HTERT RPE-1 (cell line): Measurements from ENCODE around the gene OXER1.

Source experiments
- in situ Hi-C: fragments of 300-500 bp; cut with MboI; formaldehyde crosslinking; loops from 4 replicates; pipeline ENCODE4 v1.14.3; 2020; ENCODE audit warnings: low sequenced_read_pairs

Gene OXER1

DNA sequence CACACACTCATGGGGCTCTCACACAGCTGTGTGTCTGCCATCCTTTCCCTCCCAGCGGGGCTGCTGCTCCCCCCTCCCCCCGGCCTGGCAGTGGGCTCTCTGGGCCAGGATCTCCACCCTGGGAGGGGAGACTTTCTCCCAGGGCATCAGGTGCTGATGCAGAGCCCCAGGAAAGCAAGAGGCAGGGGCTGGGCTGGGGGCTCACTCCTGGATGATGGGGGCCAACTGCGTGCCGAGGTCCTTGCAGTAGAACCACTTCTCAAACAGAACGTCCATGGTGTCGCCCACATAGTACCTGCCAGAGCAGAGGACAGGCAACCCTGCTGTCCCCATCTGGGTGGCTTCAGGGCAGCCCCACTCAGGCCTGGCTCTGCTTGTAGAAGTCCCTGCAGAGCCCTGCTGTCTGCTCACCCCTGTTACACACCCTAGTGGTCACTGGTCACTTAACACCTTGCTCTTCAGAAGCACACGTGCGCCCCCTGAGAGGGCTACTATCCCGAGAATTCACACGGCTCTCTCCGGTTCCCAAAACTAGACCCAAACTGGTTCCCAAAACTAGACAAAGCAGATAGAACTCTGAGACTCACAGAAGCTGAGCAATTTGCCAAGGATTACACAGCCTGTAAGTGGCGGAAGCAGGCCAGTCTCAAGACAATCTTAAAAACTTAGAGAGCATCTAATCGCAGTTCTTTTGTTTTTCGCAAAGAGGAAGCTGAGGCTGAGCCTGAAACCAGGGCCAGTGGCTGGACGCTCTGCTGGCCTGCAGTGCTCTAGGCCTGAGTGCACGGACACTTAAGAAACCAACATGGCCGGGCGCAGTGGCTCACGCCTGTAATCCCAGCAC lies 6.6 kb upstream of the OXER1 start:
- in situ Hi-C loops = no loop called here

DNA sequence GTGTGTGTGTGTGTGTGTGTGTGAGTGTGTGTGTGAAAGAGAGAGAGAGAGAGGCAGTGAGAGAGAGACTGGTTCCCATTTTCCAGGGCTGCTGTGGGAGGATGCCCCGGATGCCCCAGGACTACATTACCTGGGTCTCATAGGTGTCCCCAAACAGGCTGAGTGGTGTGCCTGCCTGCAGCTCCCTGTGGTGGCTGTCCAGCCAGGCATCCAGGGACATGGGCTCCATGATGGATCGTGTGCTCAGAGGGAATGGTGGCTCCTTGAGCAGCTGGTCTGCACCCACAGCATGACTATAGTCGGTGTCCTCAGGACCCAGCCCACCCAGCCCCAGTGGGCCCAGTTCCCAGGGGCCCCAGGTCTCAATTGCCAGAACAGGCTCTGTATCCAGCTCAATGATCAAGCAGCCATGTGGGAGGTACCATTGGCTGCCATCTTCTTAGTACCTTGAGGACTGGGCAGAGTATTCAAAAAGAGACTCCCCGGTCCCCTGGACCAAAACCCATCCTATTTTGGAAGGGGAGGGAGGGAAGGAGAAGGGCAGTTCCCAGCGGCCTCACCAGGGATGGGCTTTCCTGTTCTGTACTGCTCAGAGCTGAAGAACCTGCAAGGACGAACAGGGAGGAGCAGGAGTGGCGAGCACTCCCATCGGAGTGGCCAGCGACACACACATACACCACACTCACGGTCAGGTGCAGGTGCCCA lies 5.8 kb upstream of the OXER1 start:
- in situ Hi-C loops = no loop called here

- in situ Hi-C loops = no loop called here
Measured at GRCh38 chr2:42768706-42769256, 4.8 kb upstream of the OXER1 start.

DNA sequence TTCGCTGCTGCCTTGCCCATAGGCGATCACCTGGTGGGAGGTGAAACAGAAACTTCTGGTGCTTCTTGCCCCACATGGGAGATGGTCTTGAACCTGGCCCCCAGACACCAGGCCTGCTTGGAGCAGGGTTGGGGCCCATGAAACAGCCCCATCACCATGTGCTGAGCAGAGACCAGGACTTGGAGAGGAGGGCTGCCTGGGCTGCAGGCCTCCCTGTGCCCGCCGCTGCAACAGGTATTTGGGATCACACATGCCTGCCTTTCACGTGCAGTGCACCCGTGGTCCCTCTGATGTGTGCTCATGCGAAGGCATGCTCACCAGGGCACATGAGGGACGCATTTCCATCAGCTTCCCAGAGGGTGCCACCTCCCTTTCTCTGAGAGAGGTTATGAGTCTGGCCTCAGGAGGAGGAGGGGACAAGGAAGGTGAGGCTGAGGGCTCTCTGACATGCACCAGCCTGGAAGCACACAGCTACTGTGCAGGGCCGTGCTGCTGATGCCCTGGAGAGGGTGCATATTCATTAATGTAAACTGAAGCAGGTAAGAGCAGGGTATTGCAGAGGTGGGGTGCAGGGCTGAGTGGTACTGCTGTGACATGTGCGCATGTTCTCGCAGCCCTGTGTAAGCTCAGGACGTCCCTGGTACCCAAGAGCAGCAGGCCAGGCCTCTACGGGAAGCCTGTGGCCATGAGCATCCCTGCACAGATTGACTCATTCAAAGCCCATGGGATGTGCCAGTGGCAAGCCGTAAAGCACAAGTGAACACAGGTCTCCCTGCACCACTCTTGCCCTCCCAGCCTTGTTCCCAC lies 4.2 kb upstream of the OXER1 start:
- in situ Hi-C loops = no loop called here

GRCh38 chr2:42767080-42767898 lies 3.4 kb upstream of the OXER1 start:
- in situ Hi-C loops = no loop called here

GRCh38 chr2:42765686-42766085 lies 1.8 kb upstream of the OXER1 start:
- in situ Hi-C loops = no loop called here

DNA sequence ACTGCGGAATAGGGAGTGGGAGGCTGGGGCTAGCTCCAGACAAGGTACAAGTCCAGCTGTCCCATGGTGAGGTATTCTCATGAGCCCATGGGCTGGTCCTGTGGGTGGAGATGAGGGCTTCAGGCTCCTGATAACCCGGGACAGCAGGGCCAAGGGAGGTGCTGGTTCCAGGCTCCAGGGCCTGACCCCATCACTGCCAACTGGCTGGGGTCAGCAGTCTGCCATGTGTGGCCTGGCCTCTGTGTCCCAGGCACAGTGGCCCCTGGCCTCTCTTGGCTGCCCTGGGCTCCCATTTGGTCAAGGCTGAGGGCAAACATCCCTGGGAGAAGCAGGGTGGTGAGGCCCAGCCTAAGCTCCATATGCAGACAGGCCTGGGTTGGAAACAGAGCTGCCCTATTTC lies 966 bp upstream of the OXER1 start:
- in situ Hi-C loops = no loop called here

DNA sequence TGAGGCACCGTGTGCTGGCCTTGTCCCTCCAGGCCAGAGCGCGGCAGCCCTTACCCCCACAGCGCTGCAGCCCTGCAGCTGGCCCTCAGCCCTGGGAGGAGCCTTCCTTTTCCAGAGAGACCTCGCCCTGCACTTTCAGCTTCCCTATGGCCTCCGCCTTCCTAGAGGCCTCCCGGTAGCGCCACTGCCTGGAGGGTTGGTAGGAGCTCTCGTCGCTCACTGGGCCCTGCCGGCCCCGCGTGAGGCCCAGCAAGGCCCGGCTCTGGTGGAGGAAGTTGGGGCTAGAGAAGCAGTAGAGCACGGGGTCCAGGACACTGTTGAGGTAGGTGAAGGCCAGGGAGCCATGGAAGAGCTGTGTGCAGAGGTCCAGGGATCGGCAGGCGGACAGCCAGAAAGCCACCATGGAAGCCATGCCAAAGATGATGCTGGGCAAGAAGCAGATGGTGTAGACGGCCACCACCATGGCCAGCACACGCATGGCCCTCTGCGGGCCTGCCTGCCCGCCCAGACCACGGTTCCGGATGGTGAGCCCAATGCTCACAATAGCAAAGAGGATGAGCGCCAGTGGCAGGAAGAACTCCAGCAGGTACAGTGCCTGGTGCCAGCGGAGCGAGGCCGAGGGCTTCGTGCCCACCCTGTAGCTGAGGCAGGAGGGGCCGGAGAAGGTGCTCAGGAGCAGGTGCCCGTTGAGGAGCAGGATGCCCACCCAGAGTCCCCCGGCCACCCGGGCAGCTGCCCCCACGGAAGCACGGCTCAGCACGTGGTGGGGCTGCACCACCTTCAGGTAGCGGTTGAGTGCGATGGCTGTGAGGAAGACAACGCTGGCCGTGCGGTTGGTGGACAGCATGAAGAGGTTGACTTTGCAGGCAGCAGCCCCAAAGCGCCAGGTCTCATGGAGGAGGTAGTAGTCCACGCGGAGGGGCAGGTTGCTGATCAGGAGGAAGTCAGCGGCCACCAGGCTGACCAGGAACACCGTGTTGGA lies 821 bp downstream of the OXER1 start:
- in situ Hi-C loops = no loop called here

- in situ Hi-C loops = no loop called here
Measured at GRCh38 chr2:42762155-42762554, 1.8 kb downstream of the OXER1 start.

- in situ Hi-C loops = no loop called here
Measured at GRCh38 chr2:42761554-42761953, 2.4 kb downstream of the OXER1 start.

DNA sequence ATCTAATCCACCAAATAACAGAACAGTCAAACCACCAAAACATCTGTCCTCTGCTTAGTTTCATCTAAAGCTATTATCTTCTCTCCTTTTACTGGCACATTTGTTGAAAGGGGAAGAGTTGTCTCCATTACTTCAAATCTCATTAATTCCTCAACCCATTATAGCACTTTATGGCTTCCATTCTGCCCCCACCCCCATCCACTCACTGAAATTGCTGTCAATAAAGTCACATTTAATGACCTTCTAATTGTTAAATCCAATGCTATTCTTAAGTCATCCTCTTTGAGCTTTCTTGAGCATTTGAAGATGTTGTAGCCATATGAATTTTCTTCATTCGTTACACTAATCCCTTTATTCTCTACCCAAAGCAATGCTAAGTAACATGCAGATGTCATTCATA lies 5.2 kb downstream of the OXER1 start:
- in situ Hi-C loops = no loop called here

DNA sequence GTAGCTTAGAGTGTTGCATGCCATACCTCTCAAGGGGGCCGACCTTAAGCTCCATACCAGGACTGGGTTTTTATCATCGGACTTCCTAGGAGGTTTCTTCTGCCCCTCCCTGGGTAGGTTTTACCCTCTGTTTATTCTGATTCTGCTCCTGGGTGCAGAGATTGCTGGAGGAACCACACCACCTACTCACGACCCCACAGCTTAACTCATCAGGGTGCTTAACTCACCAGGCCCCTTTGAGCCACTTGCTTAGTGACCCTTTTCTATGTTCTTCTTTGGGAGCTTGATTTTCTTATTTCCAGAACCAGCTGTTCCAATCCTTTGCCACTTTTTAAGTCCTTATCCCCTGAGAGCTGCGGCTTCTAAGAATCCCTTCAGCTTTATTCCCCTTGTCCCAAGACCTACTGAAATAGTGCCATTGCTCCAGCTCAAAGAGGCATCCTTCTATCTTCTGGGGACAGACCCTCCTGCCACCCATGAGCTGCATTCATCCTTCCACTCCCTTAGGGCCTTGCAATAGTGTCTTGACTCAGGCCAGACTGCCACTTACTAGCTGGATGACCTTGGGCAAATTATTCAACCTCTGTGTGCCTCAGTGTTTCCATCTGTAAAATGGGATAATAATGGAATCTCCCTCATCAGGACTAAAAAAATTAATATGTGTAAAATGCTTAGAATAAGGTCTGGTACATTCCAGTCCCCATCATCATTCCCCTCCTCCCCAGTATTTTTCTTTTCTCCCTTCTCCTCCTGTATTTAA lies 5.8 kb downstream of the OXER1 start:
- in situ Hi-C loops = no loop called here

- in situ Hi-C loops = no loop called here
Measured at GRCh38 chr2:42756966-42757513, 6.9 kb downstream of the OXER1 start.

GRCh38 chr2:42756150-42756775 lies 7.7 kb downstream of the OXER1 start:
- in situ Hi-C loops = no loop called here

DNA sequence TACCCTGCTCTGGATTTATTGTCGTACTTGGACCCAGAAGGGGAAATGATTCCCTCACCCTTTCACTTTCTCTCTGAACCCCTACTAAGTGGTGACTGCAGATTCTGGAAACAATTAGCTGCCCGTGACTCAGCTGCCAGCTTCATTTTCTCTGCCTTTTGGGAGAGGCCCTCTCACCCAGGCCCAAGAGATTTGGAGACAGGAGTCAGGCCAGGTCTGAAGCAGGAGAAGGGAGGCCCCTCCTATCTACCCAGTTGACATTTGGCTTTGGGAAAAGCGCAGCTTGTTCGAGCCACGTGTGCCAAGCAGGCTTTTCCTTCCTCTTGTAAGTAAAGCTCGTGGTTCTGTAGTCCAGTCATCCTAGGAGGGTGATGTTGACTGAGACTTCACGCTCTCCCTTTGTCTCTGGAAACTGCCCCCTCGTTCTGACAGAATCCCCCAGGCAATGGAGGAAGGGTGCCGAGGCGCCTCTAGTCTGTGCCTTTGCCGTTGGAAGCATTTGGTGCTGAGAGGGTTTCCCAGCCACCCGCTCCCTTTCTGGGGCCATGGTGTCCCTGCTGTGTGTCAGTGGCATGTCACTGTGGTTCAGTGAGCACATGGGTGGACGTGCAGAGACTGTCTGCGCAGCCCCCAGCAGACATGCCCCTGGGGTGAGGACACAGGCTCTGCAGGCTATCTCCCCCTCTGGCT lies 8.6 kb downstream of the OXER1 start:
- in situ Hi-C loops = no loop called here

GRCh38 chr2:42754776-42755140 lies 9.2 kb downstream of the OXER1 start:
- in situ Hi-C loops = no loop called here
